B cell (primary cell): Measurements from ENCODE around the gene CYP27C1. TPM values are rescaled to one million over a fixed set of nuclear protein-coding genes. Genes with fewer than 3 reads are reported as not detected.

ENCODE experiments used
- ATAC-seq: fragments of 200-7000 bp; cut with Tn5 transposase; one replicate; pipeline ENCODE4 v1.10.0; 2021; ENCODE audit warnings: low read depth, mild to moderate bottlenecking, moderate number of reproducible peaks, moderate library complexity
- CTCF ChIA-PET: fragments of 350-600 bp; sonication (Branson Sonifier 250); formaldehyde crosslinking; loops from one replicate; lab custom pipeline; 2021; ENCODE audit warnings: antibody characterized with exemption, inconsistent platforms; lab: Charles Lee
- POLR2A ChIA-PET: fragments of 350-600 bp; sonication (Branson Sonifier 250); formaldehyde crosslinking; loops from one replicate; lab custom pipeline; 2021; ENCODE audit warnings: antibody characterized with exemption; lab: Charles Lee
- DNase-seq: peaks from one replicate; pipeline ENCODE4 v3.0.0; 2013
- H2AFZ ChIP-seq: 2 replicates; pipeline ENCODE4 v1.6.1; 2012; ENCODE audit warnings: mild to moderate bottlenecking, low read depth, low read length; ENCODE audit not compliant: insufficient read depth, poor library complexity, severe bottlenecking
- H3K27ac ChIP-seq, 2 donors: 1 replicate in 1 of 2; 2 replicates in 1 of 2; pipeline ENCODE4 v1.5.1; 2012 to 2013; ENCODE audit warnings: low read length in 2 of 2, mild to moderate bottlenecking in 2 of 2, moderate library complexity in 1 of 2
- H3K27me3 ChIP-seq, 4 experiments: fragments of 200-600 bp in 1 of 4; sonication (generic) in 1 of 4; replicated peaks in 1 of 4; 1 replicate in 2 of 4; 2 replicates in 2 of 4; pipeline versions ENCODE4 v1.6.1 to v1.7.0; 2013 to 2016; ENCODE audit warnings: low read length in 3 of 4, mild to moderate bottlenecking in 2 of 4, mixed read lengths in 1 of 4, moderate library complexity in 1 of 4; ENCODE audit not compliant: insufficient read depth in 4 of 4, control insufficient read depth in 3 of 4; ENCODE audit errors: control extremely low read depth in 1 of 4
- H3K36me3 ChIP-seq, 2 experiments: replicated peaks in 1 of 2; 1 replicate in 1 of 2; 2 replicates in 1 of 2; pipeline versions ENCODE4 v1.6.1 to v1.7.1; 2013; ENCODE audit warnings: low read length in 1 of 2; ENCODE audit not compliant: insufficient read depth in 2 of 2, control insufficient read depth in 1 of 2; ENCODE audit errors: control extremely low read depth in 1 of 2, extremely low read depth in 1 of 2
- H3K4me1 ChIP-seq, 2 donors: fragments of 200-600 bp in 1 of 2; sonication (generic) in 1 of 2; 1 replicate in 1 of 2; 2 replicates in 1 of 2; pipeline versions ENCODE4 v1.5.1 to v1.6.1; 2013 to 2017; ENCODE audit warnings: low read length in 2 of 2; ENCODE audit not compliant: control insufficient read depth in 2 of 2, insufficient read depth in 2 of 2
- H3K4me2 ChIP-seq: replicated peaks from 2 replicates; pipeline ENCODE3; 2012; ENCODE audit warnings: mild to moderate bottlenecking, low read depth, low read length; ENCODE audit not compliant: poor library complexity, severe bottlenecking
- H3K4me3 ChIP-seq, 5 experiments: fragments of 200-600 bp in 1 of 5; sonication (generic) in 1 of 5; 1 replicate in 3 of 5; 2 replicates in 2 of 5; pipeline versions ENCODE4 v1.5.1 to v1.7.0; 2011 to 2016; ENCODE audit warnings: low read length in 4 of 5, mild to moderate bottlenecking in 4 of 5, low read depth in 2 of 5, control low read depth in 1 of 5, moderate library complexity in 1 of 5; ENCODE audit not compliant: insufficient read depth in 1 of 5; ENCODE audit errors: control extremely low read depth in 1 of 5, extremely low read depth in 1 of 5
- H3K79me2 ChIP-seq: fragments of 200-600 bp; sonication (generic); one replicate; pipeline ENCODE4 v1.6.0; 2016; ENCODE audit warnings: low read length; ENCODE audit not compliant: control insufficient read depth, insufficient read depth
- H3K9ac ChIP-seq: fragments of 200-600 bp; sonication (generic); 2 replicates; pipeline ENCODE4 v1.6.1; 2017; ENCODE audit warnings: mild to moderate bottlenecking, low read length, moderate library complexity
- H3K9me3 ChIP-seq, 3 donors: one replicate each; pipeline versions ENCODE4 v1.6.1 to v1.7.1; 2013; ENCODE audit warnings: low read length in 2 of 3; ENCODE audit not compliant: control insufficient read depth in 2 of 3, insufficient read depth in 1 of 3; ENCODE audit errors: control extremely low read depth in 1 of 3
- H4K20me1 ChIP-seq: 2 replicates; pipeline ENCODE4 v1.6.0; 2012; ENCODE audit warnings: mild to moderate bottlenecking, low read length; ENCODE audit not compliant: insufficient read depth, control insufficient read depth, poor library complexity, severe bottlenecking
- H3K27ac Mint-ChIP-seq: one replicate; pipeline ENCODE4 v1.8.0; 2021; ENCODE audit warnings: mixed read lengths
- H3K27me3 Mint-ChIP-seq: one replicate; pipeline ENCODE4 v1.8.0; 2021; ENCODE audit warnings: mixed read lengths
- H3K4me1 Mint-ChIP-seq: one replicate; pipeline ENCODE4 v1.8.0; 2021; ENCODE audit warnings: mixed read lengths
- H3K4me3 Mint-ChIP-seq: one replicate; pipeline ENCODE4 v1.8.0; 2021; ENCODE audit warnings: mixed read lengths
- H3K9me3 Mint-ChIP-seq: one replicate; pipeline ENCODE4 v1.8.0; 2022; ENCODE audit warnings: mixed read lengths; ENCODE audit not compliant: insufficient read depth
- EZH2 ChIP-seq: IDR thresholded peaks from 2 replicates; pipeline ENCODE4 v1.6.1; 2012; ENCODE audit warnings: borderline replicate concordance, low read depth, mild to moderate bottlenecking, moderate library complexity, low read length; ENCODE audit not compliant: insufficient read depth, poor library complexity, severe bottlenecking
- WGBS: methylation state at CpG from one replicate; pipeline ENCODE4 v1.1.5; 2013; ENCODE audit warnings: missing lambda C conversion rate; ENCODE audit not compliant: insufficient coverage; 5-methylcytosine and 5-hydroxymethylcytosine counted together
- intact Hi-C: fragments of 100-400 bp; cut with micrococcal nuclease; formaldehyde crosslinking; loops from one replicate; pipeline ENCODE4 v1.10.0; 2022
- polyA plus RNA-seq: library from polyadenylated mRNA; depleted of rRNA; stranded (reverse); fragments of >200 nt; gene quantifications from 2 replicates; pipeline ENCODE4 v1.2.3, GENCODE V29; 2012
- total RNA-seq, 2 donors: library from RNA; stranded (reverse); fragments of 120-200 nt in 1 of 2; gene quantifications; 1 replicate in 1 of 2; 2 replicates in 1 of 2; pipeline versions ENCODE4 v1.2.3 to v1.2.4, GENCODE V29; 2013 to 2022
- TF ChIP-seq, protein P1 (sequence below): fragments of 200-600 bp; IDR thresholded peaks from one replicate; pipeline ENCODE4 v1.8.0; 2022; ENCODE audit warnings: antibody characterized with exemption, mild to moderate bottlenecking

CYP27C1 gene
- total and polyA plus RNA-seq, 2 donors (not counting 1 experiment from before 2014, with no cell fraction given) = not detected

DNA sequence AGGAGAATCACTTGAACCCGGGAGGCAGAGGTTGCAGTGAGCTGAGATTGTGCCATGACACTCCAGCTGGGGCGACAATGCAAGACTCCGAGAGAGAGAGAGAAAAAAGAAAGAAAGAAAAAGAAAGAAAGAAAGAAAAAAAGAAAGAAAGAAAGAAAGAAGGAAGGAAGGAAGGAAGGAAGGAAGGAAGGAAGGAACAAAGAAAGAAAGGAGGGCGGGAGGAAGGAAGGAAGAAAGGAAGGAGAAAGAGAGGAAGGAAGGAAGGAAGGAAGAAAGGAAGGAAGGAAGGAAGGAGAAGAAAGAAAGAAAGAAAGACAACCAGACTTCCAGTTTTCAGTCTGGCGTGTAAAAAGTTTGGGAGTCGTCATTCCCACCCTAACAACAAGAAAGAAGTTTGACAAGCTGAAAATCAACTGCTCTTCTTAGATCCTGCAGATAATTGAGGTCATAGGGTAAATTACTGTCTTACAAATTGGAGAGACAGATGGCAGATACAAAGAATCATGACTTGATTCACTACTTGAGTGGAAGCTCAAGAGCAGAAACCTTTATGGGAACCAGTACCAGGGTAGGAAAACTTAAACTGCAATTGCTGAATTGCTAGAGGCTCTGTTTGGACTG lies 15.1 kb upstream of the CYP27C1 start:
- DNase-seq (no peak), ATAC-seq (no peak)
- H2AFZ ChIP-seq = no peak overlapping the region
- H3K4me2 ChIP-seq = no peak overlapping the region
- 92% methylated on average over 4 of the region's 6 CpGs for WGBS
- Mint-ChIP-seq H3K4me1 (no peaks in the 10 kb centered on the region), H3K27me3 (no peaks in the 10 kb centered on the region), H3K4me3 (no peak overlapping the region), H3K9me3 (peaks cover 6% of the 10 kb centered on the region), H3K27ac (no peak overlapping the region)
- H3K4me3 ChIP-seq = no peak overlapping the region
- H3K4me1 ChIP-seq = no peaks in the 10 kb centered on the region
- H3K9ac ChIP-seq = no peak overlapping the region
- intact Hi-C loops = no loop called here
- no peak overlapping the region for H3K27ac ChIP-seq
- H3K9me3 ChIP-seq = peaks cover 3 to 10% (median 3%) of the 10 kb centered on the region in 3 donors
- no peaks in the 10 kb centered on the region for H4K20me1 ChIP-seq
- TF ChIP-seq, protein P1, sequence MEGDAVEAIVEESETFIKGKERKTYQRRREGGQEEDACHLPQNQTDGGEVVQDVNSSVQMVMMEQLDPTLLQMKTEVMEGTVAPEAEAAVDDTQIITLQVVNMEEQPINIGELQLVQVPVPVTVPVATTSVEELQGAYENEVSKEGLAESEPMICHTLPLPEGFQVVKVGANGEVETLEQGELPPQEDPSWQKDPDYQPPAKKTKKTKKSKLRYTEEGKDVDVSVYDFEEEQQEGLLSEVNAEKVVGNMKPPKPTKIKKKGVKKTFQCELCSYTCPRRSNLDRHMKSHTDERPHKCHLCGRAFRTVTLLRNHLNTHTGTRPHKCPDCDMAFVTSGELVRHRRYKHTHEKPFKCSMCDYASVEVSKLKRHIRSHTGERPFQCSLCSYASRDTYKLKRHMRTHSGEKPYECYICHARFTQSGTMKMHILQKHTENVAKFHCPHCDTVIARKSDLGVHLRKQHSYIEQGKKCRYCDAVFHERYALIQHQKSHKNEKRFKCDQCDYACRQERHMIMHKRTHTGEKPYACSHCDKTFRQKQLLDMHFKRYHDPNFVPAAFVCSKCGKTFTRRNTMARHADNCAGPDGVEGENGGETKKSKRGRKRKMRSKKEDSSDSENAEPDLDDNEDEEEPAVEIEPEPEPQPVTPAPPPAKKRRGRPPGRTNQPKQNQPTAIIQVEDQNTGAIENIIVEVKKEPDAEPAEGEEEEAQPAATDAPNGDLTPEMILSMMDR = no peak
- TF ChIP-seq EZH2 = no peak
- H3K27me3 ChIP-seq = no peaks in the 10 kb centered on the region
- POLR2A ChIA-PET = no interaction called here
- H3K79me2 ChIP-seq = no peaks in the 10 kb centered on the region
- no peaks in the 10 kb centered on the region for H3K36me3 ChIP-seq
- CTCF ChIA-PET = no interaction called here

DNA sequence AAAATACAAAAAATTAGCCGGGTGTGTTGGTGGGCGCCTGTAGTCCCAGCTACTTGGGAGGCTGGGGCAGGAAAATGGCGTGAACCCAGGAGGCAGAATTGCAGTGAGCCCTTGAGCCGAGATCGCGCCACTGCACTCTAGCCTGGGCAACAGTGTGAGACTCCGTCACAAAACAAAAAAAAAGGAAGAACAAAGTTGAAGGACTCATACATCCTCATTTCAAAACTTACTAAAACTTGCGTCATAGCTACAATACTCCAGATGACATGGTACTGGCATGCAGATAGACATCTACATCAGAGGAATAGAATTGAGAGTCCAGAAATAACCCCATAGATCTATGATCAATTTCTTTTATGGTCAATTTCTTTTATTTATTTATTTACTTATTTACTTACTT lies 13.6 kb upstream of the CYP27C1 start:
- intact Hi-C loops = no loop called here
- Histone ChIP-seq H3K4me2 (no peak overlapping the region), H3K79me2 (no peaks in the 10 kb centered on the region), H3K36me3 (no peaks in the 10 kb centered on the region), H3K4me1 (no peaks in the 10 kb centered on the region), H4K20me1 (no peaks in the 10 kb centered on the region), H2AFZ (no peak overlapping the region), H3K9me3 (peaks cover 3 to 5% (median 3%) of the 10 kb centered on the region in 3 donors), H3K27me3 (peaks cover 0 to 8% (median 0%) of the 10 kb centered on the region in 4 experiments), H3K27ac (no peak overlapping the region), H3K9ac (no peak overlapping the region), H3K4me3 (no peak overlapping the region)
- H3K4me1 Mint-ChIP-seq = no peaks in the 10 kb centered on the region
- TF ChIP-seq, protein P1 = no peak
- no peak for TF ChIP-seq EZH2
- H3K27me3 Mint-ChIP-seq = peaks cover 5% of the 10 kb centered on the region
- H3K27ac Mint-ChIP-seq = no peak overlapping the region
- ATAC-seq (no peak), DNase-seq (no peak)
- H3K9me3 Mint-ChIP-seq = peaks cover 6% of the 10 kb centered on the region
- POLR2A ChIA-PET = no interaction called here
- CTCF ChIA-PET = no interaction called here
- 95% methylated on average over 6 of the region's 8 CpGs for WGBS
- H3K4me3 Mint-ChIP-seq = no peak overlapping the region
